ENCODE data around the gene GRAP2. TPM values are rescaled to one million over a fixed set of nuclear protein-coding genes. Genes with fewer than 3 reads are reported as not detected.

GRAP2 gene
- total RNA-seq, 1 experiment from 2014 or later: 0.12 TPM

- no peak overlapping the region for H3K4me3 Mint-ChIP-seq (ENCODE audit: unreplicated experiment)
- H3K9me3 Mint-ChIP-seq (ENCODE audit: unreplicated experiment): no peaks in the 10 kb centered on the region
- peaks cover 13% of the 10 kb centered on the region for H3K4me1 Mint-ChIP-seq (ENCODE audit: insufficient read depth, unreplicated experiment)
- no peak overlapping the region for H3K27ac Mint-ChIP-seq (ENCODE audit: low read depth, unreplicated experiment)
- TF ChIP-seq CTCF (IDR thresholded peaks at IDR 0.05; ENCODE audit: unreplicated experiment): no peak
- POLR2A ChIA-PET: no interaction called here
- no peaks in the 10 kb centered on the region for H3K27me3 Mint-ChIP-seq (ENCODE audit: insufficient read depth, unreplicated experiment)
- CTCF ChIA-PET: no interaction called here
- no peak for DNase-seq (ENCODE audit: unreplicated experiment)
- BruUV-seq (replicated peaks): no TSS peak
- no peaks in the 10 kb centered on the region for H3K36me3 Mint-ChIP-seq (ENCODE audit: insufficient read depth, unreplicated experiment)
- intact Hi-C loops (cut with micrococcal nuclease): no loop called here
Observed at GRCh38 chr22:39979458-39979857, 78.6 kb downstream of the GRAP2 start.

- Mint-ChIP-seq H3K36me3 (ENCODE audit: insufficient read depth, unreplicated experiment) (no peaks in the 10 kb centered on the region), H3K9me3 (ENCODE audit: unreplicated experiment) (no peaks in the 10 kb centered on the region), H3K27me3 (ENCODE audit: insufficient read depth, unreplicated experiment) (no peaks in the 10 kb centered on the region), H3K4me1 (ENCODE audit: insufficient read depth, unreplicated experiment) (peaks cover 24% of the 10 kb centered on the region), H3K4me3 (ENCODE audit: unreplicated experiment) (no peak overlapping the region), H3K27ac (ENCODE audit: low read depth, unreplicated experiment) (no peak overlapping the region)
- TF ChIP-seq CTCF (IDR thresholded peaks at IDR 0.05; ENCODE audit: unreplicated experiment): no peak
- intact Hi-C loops (cut with micrococcal nuclease): no loop called here
- CTCF ChIA-PET: interaction anchor here (0.6 to 0.7 kb wide), 2 partner anchors 10 to 13 kb away, joined by 3 to 4 read pairs; no protein-coding TSS in a partner anchor
- POLR2A ChIA-PET: no interaction called here
- BruUV-seq (replicated peaks): no TSS peak
- no peak for DNase-seq (ENCODE audit: unreplicated experiment)
Observed at GRCh38 chr22:39980596-39980995, 79.7 kb downstream of the GRAP2 start.

GRCh38 chr22:39983346-39983745 lies 82.5 kb downstream of the GRAP2 start:
- peaks cover 33% of the 10 kb centered on the region for H3K4me1 Mint-ChIP-seq (ENCODE audit: insufficient read depth, unreplicated experiment)
- H3K36me3 Mint-ChIP-seq (ENCODE audit: insufficient read depth, unreplicated experiment): no peaks in the 10 kb centered on the region
- H3K27ac Mint-ChIP-seq (ENCODE audit: low read depth, unreplicated experiment): no peak overlapping the region
- no peaks in the 10 kb centered on the region for H3K27me3 Mint-ChIP-seq (ENCODE audit: insufficient read depth, unreplicated experiment)
- no TSS peak for BruUV-seq (replicated peaks)
- ChIA-PET CTCF (interaction anchor here (0.6 to 1.3 kb wide), 4 partner anchors 14 to 1931 kb away, joined by 3 to 4 read pairs (median 4); no protein-coding TSS in a partner anchor), POLR2A (interaction anchor here (0.6 to 2.1 kb wide), 5 partner anchors 11 to 325 kb away, joined by 3 to 14 read pairs (median 5); partner anchors contain the start of gene FAM83F)
- DNase-seq (ENCODE audit: unreplicated experiment): no peak
- intact Hi-C loops (cut with micrococcal nuclease): no loop called here
- TF ChIP-seq CTCF (IDR thresholded peaks at IDR 0.05; ENCODE audit: unreplicated experiment): no peak
- no peak overlapping the region for H3K4me3 Mint-ChIP-seq (ENCODE audit: unreplicated experiment)
- H3K9me3 Mint-ChIP-seq (ENCODE audit: unreplicated experiment): no peaks in the 10 kb centered on the region

- Mint-ChIP-seq H3K4me1 (ENCODE audit: insufficient read depth, unreplicated experiment) (peaks cover 33% of the 10 kb centered on the region), H3K36me3 (ENCODE audit: insufficient read depth, unreplicated experiment) (no peaks in the 10 kb centered on the region), H3K27ac (ENCODE audit: low read depth, unreplicated experiment) (no peak overlapping the region), H3K27me3 (ENCODE audit: insufficient read depth, unreplicated experiment) (no peaks in the 10 kb centered on the region), H3K9me3 (ENCODE audit: unreplicated experiment) (no peaks in the 10 kb centered on the region), H3K4me3 (ENCODE audit: unreplicated experiment) (no peak overlapping the region)
- intact Hi-C loops (cut with micrococcal nuclease): loop anchor here (2.0 kb wide), 1 partner anchor 17 kb away; no protein-coding TSS in a partner anchor
- BruUV-seq (replicated peaks): no TSS peak
- POLR2A ChIA-PET: interaction anchor here (0.7 to 2.5 kb wide), 9 partner anchors 11 to 452 kb away, joined by 3 to 14 read pairs (median 6); partner anchors contain the start of gene FAM83F
- CTCF ChIA-PET: interaction anchor here (0.6 to 1.3 kb wide), 5 partner anchors 13 to 1932 kb away, joined by 3 to 4 read pairs (median 4); no protein-coding TSS in a partner anchor
- TF ChIP-seq CTCF (IDR thresholded peaks at IDR 0.05; ENCODE audit: unreplicated experiment): no peak
- peak; percentile 39 for DNase-seq (ENCODE audit: unreplicated experiment)
Observed at GRCh38 chr22:39984006-39984405, 83.1 kb downstream of the GRAP2 start.
